Measurements from ENCODE around the gene REP15.
"Not testable (repeated sequence)": the region's sequence is repeated elsewhere in the genome, so short reads cannot be mapped to it uniquely, and the experiment has no call there.

REP15 gene

DNA sequence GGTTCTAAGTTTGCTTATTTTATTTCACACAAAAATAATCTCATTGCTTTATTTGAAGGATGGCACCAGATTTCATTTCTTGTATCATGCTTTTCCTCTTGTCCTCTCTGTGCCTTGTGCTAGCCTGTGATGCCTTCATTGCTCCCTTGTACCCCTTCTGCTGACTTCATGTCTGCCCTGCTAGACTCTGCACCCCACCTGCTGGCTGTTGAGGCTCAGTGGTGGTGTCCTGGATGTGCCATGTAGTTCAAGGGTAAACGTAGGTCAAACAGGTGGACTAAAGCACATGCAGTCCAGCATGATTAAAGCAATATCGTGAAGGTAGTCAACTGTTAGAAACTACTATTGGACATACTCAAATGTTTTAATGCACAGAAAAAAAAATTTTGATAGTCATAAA, 36.0 kb downstream of the REP15 start:
- TF ChIP-seq, protein P1, sequence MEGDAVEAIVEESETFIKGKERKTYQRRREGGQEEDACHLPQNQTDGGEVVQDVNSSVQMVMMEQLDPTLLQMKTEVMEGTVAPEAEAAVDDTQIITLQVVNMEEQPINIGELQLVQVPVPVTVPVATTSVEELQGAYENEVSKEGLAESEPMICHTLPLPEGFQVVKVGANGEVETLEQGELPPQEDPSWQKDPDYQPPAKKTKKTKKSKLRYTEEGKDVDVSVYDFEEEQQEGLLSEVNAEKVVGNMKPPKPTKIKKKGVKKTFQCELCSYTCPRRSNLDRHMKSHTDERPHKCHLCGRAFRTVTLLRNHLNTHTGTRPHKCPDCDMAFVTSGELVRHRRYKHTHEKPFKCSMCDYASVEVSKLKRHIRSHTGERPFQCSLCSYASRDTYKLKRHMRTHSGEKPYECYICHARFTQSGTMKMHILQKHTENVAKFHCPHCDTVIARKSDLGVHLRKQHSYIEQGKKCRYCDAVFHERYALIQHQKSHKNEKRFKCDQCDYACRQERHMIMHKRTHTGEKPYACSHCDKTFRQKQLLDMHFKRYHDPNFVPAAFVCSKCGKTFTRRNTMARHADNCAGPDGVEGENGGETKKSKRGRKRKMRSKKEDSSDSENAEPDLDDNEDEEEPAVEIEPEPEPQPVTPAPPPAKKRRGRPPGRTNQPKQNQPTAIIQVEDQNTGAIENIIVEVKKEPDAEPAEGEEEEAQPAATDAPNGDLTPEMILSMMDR (IDR thresholded peaks at IDR 0.05; ENCODE audit: insufficient read depth, low read depth, low read length, missing control alignments), result peak; percentile 35
- H3K4me3 ChIP-seq (ENCODE audit: low read depth, low read length), result no peak overlapping the region
- peak; percentile 37 for DNase-seq (ENCODE audit: low read depth)

DNA sequence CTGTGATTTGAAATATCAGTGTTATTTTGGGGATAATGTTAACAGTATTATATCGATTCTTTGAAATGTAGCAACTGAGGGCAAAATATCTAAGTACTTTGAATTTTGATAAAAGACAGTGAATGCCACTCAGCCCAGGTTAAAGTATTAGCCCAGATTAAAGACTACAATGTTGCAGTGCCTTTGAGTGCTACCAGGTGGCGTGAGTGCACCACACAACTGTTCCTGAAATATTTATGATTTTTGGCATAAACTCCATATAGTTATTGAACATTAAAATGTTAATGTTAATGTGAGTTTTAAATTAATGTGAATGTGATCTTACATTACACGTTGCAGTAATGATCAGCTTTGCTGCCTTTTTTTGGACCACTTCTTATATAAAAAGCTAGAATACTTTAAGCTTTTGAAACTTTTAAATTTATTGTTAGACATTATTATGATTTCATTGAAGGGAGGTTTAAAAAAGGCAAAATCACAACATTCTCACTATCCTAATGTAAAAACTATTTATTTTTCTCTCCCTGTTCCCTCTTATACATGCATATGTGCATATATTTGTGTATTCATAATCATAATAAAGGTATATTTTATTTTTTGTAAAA, 36.9 kb downstream of the REP15 start:
- DNase-seq (ENCODE audit: low read depth), result peak; percentile 56
- TF ChIP-seq, protein P1 (IDR thresholded peaks at IDR 0.05; ENCODE audit: insufficient read depth, low read depth, low read length, missing control alignments), result peak; percentile 74

DNA sequence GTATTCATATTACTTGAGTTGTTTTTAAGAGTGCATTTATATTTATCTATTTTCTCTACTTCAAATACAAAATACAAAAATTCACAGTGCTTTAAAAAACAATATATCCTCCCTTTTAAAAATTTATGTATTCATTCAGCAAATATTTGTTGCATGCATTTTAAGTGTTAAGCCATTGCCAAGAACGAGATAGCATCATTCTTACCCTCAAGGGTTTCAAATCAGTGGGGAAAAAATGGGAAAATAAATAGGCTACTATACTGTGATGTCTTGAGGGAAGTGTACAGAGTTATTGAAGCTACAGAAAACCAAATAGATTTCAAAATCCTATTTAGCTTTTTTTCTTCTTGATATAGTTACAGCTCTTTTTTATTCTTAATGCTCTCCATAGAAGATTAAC, 37.5 kb downstream of the REP15 start:
- no peak overlapping the region for H3K4me3 ChIP-seq (ENCODE audit: low read depth, low read length)
- DNase-seq (ENCODE audit: low read depth), result no peak
- TF ChIP-seq, protein P1 (IDR thresholded peaks at IDR 0.05; ENCODE audit: insufficient read depth, low read depth, low read length, missing control alignments), result no peak

More for the DNA sequence above, 36.9 kb downstream of the REP15 start:
- H3K4me3 ChIP-seq (ENCODE audit: low read depth, low read length), result no peak overlapping the region

DNA sequence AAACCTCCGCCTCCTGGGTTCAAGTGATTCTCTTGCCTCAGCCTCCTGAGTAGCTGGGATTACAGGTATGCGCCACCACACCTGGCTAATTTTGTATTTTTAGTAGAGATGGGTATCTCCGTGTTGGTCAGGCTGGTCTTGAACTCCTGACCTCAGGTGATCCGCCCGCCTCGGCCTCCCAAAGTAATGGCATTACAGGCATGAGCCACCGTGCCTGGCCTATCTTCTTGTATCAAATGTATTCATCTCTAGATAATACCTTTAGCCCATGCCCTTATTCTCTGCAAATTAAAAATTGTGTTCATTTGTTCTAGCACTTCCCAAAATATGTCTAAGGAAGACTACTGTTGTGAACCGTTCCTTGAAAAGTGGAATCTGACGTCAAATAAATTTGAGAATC, 38.1 kb downstream of the REP15 start:
- DNase-seq (ENCODE audit: low read depth), result not testable (repeated sequence)

DNA sequence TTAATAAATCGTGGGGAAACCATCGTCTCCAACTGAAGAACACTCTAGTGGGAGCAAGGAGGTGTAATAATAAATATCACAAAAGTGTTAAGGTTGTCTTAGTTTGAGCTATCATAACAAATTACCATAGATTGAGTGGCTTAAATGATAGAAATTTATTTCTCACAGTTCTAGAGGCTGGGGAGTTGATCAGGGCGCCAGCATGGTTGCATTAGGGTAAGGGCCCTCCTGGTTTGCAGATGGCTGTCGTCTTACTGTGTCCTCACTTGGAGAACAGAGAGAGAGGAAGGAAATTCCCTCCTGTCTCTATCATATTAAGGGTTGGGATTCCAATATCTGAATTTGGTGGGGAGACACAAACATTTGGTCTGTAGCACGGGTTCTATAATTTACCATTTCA, 47.4 kb downstream of the REP15 start:
- TF ChIP-seq, protein P1 (IDR thresholded peaks at IDR 0.05; ENCODE audit: insufficient read depth, low read depth, low read length, missing control alignments), result no peak
- no peak for DNase-seq (ENCODE audit: low read depth)
- no peak overlapping the region for H3K4me3 ChIP-seq (ENCODE audit: low read depth, low read length)

More for the DNA sequence above, 38.1 kb downstream of the REP15 start:
- H3K4me3 ChIP-seq (ENCODE audit: low read depth, low read length), result not testable (repeated sequence)

DNA sequence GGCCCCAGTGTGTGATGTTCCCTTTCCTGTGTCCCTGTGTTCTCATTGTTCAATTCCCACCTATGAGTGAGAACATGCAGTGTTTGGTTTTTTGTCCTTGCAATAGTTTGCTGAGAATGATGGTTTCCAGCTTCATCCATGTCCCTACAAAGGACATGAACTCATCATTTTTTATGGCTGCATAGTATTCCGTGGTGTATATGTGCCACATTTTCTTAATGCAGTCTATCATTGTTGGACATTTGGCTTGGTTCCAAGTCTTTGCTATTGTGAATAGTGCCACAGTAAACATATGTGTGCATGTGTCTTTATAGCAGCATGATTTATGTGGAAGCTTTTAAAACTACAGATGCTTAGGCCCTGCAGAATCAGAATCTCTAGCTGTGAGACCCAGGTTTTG, 49.5 kb downstream of the REP15 start:
- H3K4me3 ChIP-seq (ENCODE audit: low read depth, low read length); DNase-seq (ENCODE audit: low read depth): not testable (repeated sequence)

Measured in GM12865 (cell line).